ENCODE data around the gene PSMD13.
"Not testable (repeated sequence)": the region's sequence is repeated elsewhere in the genome, so short reads cannot be mapped to it uniquely, and the experiment has no call there.

Gene PSMD13

DNA sequence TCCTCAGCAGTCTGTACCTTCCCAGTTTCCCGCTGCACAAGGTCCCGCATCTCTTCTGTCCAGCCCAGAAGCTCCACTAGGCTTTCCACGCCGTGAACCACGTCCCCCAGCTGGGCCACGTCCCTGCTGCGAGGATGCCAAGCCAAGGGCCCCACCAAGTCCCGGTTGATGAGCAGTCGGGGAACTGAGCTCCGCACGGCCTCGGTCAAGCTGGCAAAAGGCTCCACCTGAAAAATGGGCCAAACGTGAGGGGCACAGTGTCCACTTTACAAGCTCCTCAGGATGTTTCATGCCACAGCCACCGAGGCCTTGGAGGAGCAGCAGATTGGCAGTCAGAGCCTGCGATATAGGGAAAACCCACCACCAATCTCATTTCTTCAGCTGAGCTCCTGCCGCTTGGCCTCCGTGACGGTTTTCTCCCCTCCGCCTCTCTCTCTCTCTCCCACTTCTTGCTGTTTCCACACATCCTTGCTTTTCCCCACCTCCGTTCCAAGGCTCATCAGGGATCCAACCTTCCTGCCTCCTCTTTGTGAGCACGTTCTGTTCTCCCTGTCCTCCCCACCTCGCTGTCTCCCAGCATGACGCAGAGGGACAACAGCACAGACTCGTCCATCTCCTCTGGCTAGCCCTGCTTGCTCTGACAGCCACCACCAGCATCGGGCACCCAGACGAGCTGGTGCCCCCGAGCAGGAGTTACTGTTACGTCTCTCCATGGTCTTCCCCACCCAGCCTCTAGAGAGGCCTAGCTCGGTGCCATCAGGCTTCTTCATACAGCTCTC, 17.8 kb upstream of the PSMD13 start:
- DNase-seq (ENCODE audit: low spot score), result no peak

DNA sequence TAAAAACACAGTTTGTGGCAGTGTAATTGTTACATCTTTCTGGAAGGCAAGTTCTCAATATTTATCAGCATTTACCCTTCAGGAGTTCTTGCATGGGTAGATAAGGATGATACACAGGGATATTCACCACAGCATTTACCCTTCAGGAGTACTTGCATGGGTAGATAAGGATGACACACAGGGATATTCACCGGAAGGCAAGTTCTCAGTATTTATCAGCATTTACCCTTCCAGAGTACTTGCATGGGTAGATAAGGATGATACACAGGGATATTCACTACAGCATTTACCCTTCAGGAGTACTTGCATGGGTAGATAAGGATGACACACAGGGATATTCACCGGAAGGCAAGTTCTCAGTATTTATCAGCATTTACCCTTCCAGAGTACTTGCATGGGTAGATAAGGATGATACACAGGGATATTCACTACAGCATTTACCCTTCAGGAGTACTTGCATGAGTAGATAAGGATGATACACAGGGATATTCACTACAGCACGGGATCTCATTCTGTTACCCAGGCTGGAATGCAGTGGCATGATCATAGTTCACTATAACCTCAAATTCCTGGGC, 16.0 kb upstream of the PSMD13 start:
- DNase-seq (ENCODE audit: low spot score), result peak; percentile 54

GRCh38 chr11:221539-221938, 15.2 kb upstream of the PSMD13 start:
- no peak for DNase-seq (ENCODE audit: low spot score)

- DNase-seq (ENCODE audit: low spot score), result no peak
Measured at GRCh38 chr11:221998-222789, 14.6 kb upstream of the PSMD13 start.

DNA sequence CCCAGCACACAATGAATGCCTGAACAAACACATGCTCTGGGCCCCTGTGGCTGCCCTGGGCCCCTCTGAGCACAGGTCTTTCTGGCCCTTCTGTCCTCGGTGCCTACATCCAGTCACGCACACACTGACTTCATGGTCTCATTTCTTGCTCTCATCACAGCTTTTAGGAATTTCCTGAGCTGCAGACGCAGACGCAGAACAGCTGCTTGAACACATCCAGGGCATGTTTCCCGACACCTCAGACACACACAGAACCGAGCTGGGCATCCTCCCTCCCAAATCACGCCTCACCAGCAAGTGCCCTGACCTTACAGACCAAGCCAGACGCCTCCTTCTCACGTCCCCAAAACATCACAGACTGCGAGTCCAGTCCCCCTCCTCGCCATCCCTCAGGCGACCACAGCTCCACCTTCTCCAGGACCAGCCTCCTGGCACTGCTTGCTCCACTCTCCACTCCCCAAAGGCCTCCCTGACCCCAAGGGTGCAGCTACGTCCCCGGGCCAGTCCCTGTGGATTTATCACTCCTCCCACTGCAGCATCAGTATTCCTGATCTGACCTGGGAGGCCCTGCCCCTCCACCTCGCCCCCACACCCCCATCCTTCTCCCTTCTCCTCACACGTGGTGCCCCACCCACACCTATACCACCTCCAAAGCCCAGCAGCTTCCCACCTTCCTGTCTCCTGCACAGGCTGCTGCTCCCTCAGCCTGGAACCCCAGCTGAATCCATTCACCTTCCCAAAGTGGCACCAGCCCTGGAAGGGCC, 13.6 kb upstream of the PSMD13 start:
- DNase-seq (ENCODE audit: low spot score), result no peak

DNA sequence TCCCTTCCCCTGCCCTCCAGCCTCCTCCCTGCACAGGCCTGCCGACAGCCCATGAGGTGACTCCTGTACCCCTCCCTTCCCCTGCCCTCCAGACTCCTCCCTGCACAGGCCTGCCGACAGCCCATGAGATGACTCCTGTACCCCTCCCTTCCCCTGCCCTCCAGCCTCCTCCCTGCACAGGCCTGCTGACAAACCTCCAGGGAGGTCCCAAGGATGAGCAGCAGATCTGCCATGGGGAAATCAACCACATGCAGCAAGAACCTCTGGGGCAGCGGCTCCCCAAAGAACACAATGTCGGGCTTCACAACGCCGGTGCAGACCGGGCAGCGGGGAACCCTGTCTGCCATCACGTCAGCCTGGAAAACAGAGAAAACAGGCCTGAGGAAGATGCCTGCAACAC, 12.9 kb upstream of the PSMD13 start:
- no peak for DNase-seq (ENCODE audit: low spot score)

GRCh38 chr11:224424-224823, 12.4 kb upstream of the PSMD13 start:
- no peak for DNase-seq (ENCODE audit: low spot score)

- DNase-seq (ENCODE audit: low spot score), result no peak
Measured at GRCh38 chr11:225734-226453, 10.9 kb upstream of the PSMD13 start.

- DNase-seq (ENCODE audit: low spot score), result no peak
Measured at GRCh38 chr11:227824-228379, 8.9 kb upstream of the PSMD13 start.

- no peak for DNase-seq (ENCODE audit: low spot score)
Measured at GRCh38 chr11:230431-230830, 6.3 kb upstream of the PSMD13 start.

DNA sequence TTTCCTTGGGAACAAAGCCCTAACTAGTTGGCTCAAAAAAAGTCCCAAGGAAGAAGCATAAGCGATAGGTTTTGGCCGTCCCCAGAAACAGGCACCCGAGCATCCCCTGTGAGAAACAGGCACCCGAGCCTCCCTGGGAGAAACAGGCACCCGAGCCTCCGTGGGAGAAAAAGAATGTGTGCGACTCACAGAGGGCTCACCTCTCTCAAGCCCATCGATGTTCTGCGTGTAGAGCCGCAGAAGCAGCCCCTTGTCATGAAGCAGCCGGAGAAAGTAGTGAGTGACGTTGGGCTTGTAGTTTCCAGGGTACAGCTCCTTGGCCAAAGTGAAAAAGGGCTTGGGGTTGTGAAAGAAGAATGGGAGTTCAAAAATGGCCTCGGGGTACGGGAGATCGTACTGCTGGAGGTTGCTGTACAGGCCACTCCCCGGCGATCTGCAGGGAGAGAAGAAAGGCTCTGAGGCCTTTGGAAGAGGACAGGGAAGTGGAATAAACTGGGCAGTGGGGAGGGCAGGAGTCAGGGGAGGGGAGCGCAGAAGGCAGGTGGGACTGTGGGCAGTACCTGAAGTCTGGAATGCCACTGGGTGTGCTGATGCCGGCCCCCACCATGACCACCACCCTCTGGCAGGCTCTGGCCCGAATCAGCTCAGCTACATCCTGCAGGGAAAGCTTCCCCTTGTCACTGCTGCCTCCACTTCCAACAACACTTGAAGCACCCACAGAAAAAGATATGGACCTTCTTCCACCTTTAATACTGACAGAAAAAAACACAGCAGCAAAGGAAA, 3.8 kb upstream of the PSMD13 start:
- no peak for DNase-seq (ENCODE audit: low spot score)

DNA sequence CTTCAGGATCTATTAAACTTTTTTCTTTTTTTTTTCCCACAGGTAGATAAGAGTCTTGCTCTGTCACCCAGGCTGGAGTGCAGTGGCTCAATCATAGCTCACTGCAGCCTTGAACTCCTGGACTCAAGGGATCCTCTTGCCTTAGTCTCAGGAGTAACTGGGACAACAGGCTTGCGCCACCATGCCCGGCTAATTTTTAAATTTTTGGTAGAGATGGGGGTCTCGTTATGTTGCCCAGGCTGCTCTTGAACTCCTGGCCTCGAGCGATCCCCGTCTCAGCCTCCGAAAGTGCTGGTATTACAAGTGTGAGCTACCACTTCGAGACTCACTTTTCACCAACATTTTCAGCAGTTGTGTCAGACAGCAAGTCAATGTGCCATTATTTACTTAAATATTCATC, 1.6 kb upstream of the PSMD13 start:
- DNase-seq (ENCODE audit: low spot score), result no peak

DNA sequence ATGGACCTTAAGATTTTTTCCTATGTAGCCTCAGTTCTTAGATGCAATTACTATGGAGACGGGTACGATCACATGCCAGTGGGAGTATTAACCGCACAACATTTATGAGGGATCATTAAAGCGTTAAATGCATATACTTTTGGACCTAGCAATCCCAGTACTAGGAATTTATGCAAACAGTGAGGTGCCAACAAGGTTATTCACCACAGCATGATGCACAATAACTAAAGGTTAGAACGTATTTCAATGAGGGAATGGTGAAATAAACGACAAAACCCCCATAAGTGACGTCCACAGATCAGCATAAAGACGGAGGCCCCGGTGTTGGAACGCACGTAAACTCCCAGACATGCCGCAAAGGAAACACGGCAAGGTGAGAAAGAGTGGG, 1.2 kb upstream of the PSMD13 start:
- no peak for DNase-seq (ENCODE audit: low spot score)

GRCh38 chr11:235997-236773, 591 bp upstream of the PSMD13 start, which contains the start of gene SIRT3:
Gene SIRT3, minus strand, starts transcription at chr11:236342. Its CDS starts 14 bp downstream, at chr11:236328.
- DNase-seq (ENCODE audit: low spot score), result peak; percentile 89

DNA sequence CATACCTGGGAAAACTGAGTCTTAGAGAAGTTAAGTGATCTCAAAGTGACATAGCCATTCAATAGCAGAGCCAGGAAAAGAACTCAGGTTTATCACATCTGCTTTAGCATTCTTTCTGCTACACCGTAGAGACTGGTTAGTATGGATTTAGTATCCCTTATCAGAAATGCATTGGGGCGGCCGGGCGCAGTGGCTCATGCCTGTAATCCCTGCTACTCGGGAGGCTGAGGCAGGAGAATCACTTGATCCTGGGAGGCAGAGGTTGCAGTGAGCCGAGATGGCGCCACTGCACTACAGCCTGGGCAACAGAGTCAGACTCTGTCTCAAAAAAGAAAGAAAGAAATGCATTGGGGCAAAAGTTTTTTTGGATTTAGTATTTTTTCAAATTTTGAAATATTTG, 1.6 kb downstream of the PSMD13 start:
- not testable (repeated sequence) for DNase-seq (ENCODE audit: low spot score)

- DNase-seq (ENCODE audit: low spot score), result no peak
Measured at GRCh38 chr11:240315-240714, 3.5 kb downstream of the PSMD13 start.

GRCh38 chr11:241634-242033, 4.9 kb downstream of the PSMD13 start:
- DNase-seq (ENCODE audit: low spot score), result no peak

GRCh38 chr11:244376-244775, 7.6 kb downstream of the PSMD13 start:
- DNase-seq (ENCODE audit: low spot score), result no peak

- no peak for DNase-seq (ENCODE audit: low spot score)
Measured at GRCh38 chr11:249062-249461, 12.3 kb downstream of the PSMD13 start.

DNA sequence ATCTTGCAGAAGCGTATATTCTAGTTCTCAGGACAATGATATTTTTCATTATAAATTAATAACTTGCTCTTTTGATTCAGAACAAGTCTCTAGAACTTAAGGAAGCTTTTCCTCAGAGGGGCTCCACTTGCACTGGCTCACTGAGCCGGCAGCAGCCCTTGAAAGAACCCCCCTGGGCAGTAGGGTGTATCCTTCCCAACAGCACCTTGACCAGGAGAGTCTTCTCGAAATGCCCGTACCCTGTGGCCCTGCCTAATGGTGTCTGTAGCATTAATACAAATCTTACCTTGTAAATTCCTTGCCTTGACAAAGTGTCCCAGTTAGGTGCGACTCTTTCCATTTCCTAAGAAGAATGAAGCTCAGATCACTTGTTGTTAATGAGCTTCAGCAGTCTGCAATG, 13.5 kb downstream of the PSMD13 start:
- no peak for DNase-seq (ENCODE audit: low spot score)
